HEK293 (cell line): ENCODE measurements around the gene HOXA4.

ENCODE experiments used
- CTCF ChIA-PET: fragments of 350-600 bp; formaldehyde crosslinking; extraction: SDS; loops from one replicate; lab custom pipeline; 2021; ENCODE audit warnings: antibody characterized with exemption; lab: Yijun Ruan, JAX
- POLR2A ChIA-PET: fragments of 300-600 bp; formaldehyde crosslinking; extraction: SDS; loops from one replicate; lab custom pipeline; 2020; ENCODE audit warnings: antibody characterized with exemption, inconsistent platforms; lab: Yijun Ruan, JAX
- H3K27ac ChIP-seq: fragments of 200-500 bp; sonication (Bioruptor generic); 2 replicates; pipeline ENCODE4 v1.5.1; 2014; ENCODE audit warnings: low read depth, low read length, control low read depth, inconsistent platforms; ENCODE audit errors: extremely low read depth
- H3K36me3 ChIP-seq, 2 experiments: fragments of 200-500 bp in 1 of 2; sonication (Bioruptor generic) in 1 of 2; 1 replicate in 1 of 2; 2 replicates in 1 of 2; pipeline ENCODE4 v1.5.1; 2014 to 2017; ENCODE audit warnings: inconsistent platforms in 2 of 2, low read length in 2 of 2; ENCODE audit not compliant: control insufficient read depth in 2 of 2, insufficient read depth in 1 of 2
- H3K4me1 ChIP-seq: fragments of 200-500 bp; sonication (Bioruptor generic); 2 replicates; pipeline ENCODE4 v1.5.1; 2014; ENCODE audit warnings: mild to moderate bottlenecking, low read length, inconsistent platforms; ENCODE audit not compliant: control insufficient read depth, insufficient read depth
- H3K4me3 ChIP-seq: 2 replicates; pipeline ENCODE4 v1.5.1; 2011; ENCODE audit warnings: low read depth, mild to moderate bottlenecking, control low read depth, low read length, moderate library complexity
- H3K9me3 ChIP-seq: fragments of 200-500 bp; sonication (Bioruptor generic); 2 replicates; pipeline ENCODE4 v1.5.1; 2014; ENCODE audit warnings: low read depth, low read length, inconsistent platforms; ENCODE audit not compliant: control insufficient read depth, insufficient read depth
- FEZF1 ChIP-seq: fragments of 450-650 bp; formaldehyde crosslinking; IDR thresholded peaks from 2 replicates; pipeline ENCODE4 v1.5.1; 2016; ENCODE audit warnings: missing biosample characterization, missing genetic modification characterization
- HOXD13 ChIP-seq: sonication (generic); formaldehyde crosslinking; IDR thresholded peaks from 2 replicates; pipeline ENCODE4 v1.8.0; 2022; ENCODE audit warnings: missing genetic modification reagents, borderline replicate concordance
- SETDB1 ChIP-seq: IDR thresholded peaks from one replicate; pipeline ENCODE4 v1.6.1; 2017; ENCODE audit warnings: mild to moderate bottlenecking, low read length, moderate library complexity, mixed read lengths; ENCODE audit not compliant: insufficient read length
- WT1 ChIP-seq: fragments of 450-650 bp; formaldehyde crosslinking; IDR thresholded peaks from 2 replicates; pipeline ENCODE4 v1.5.1; 2016; ENCODE audit warnings: missing biosample characterization, missing genetic modification characterization
- ZBTB20 ChIP-seq: fragments of 450-650 bp; formaldehyde crosslinking; IDR thresholded peaks from 2 replicates; pipeline ENCODE4 v1.5.1; 2016; ENCODE audit warnings: missing biosample characterization, missing genetic modification characterization
- ZFHX2 ChIP-seq: fragments of 450-650 bp; formaldehyde crosslinking; conservative IDR thresholded peaks from 2 replicates; pipeline ENCODE4 v1.5.1; 2016; ENCODE audit warnings: missing biosample characterization, missing genetic modification characterization
- ZNF223 ChIP-seq: fragments of 450-650 bp; formaldehyde crosslinking; IDR thresholded peaks from 2 replicates; pipeline ENCODE4 v1.5.1; 2016; ENCODE audit warnings: missing biosample characterization, missing genetic modification characterization
- ZNF350 ChIP-seq: fragments of 450-650 bp; formaldehyde crosslinking; IDR thresholded peaks from 2 replicates; pipeline ENCODE4 v1.5.0; 2017; ENCODE audit warnings: missing biosample characterization, mild to moderate bottlenecking, missing genetic modification characterization
- ZNF391 ChIP-seq: fragments of 450-650 bp; formaldehyde crosslinking; IDR thresholded peaks from 2 replicates; pipeline ENCODE4 v1.5.1; 2016; ENCODE audit warnings: low read depth, missing biosample characterization, missing genetic modification characterization, borderline replicate concordance
- ZNF426 ChIP-seq: fragments of 450-650 bp; formaldehyde crosslinking; IDR thresholded peaks from 2 replicates; pipeline ENCODE4 v1.5.1; 2017; ENCODE audit warnings: missing biosample characterization, missing genetic modification characterization, mild to moderate bottlenecking, inconsistent platforms, moderate library complexity
- ZNF830 ChIP-seq: fragments of 450-650 bp; IDR thresholded peaks from 2 replicates; pipeline ENCODE4 v1.5.0; 2018; ENCODE audit warnings: missing biosample characterization, missing genetic modification characterization, low read depth, mild to moderate bottlenecking, moderate library complexity
- TF ChIP-seq, protein P1 (sequence below): fragments of 450-650 bp; formaldehyde crosslinking; IDR thresholded peaks from 2 replicates; pipeline ENCODE4 v1.5.1; 2017; ENCODE audit warnings: missing biosample characterization, mild to moderate bottlenecking, missing genetic modification characterization, moderate library complexity
- TF ChIP-seq, protein P2 (sequence below): fragments of 450-650 bp; formaldehyde crosslinking; IDR thresholded peaks from 2 replicates; pipeline ENCODE4 v1.5.1; 2016; ENCODE audit warnings: missing biosample characterization, missing genetic modification characterization
- TF ChIP-seq, protein P3 (sequence below): fragments of 450-650 bp; formaldehyde crosslinking; conservative IDR thresholded peaks from 2 replicates; pipeline ENCODE4 v1.5.1; 2016; ENCODE audit warnings: low read depth, missing biosample characterization, missing genetic modification characterization
- TF ChIP-seq, protein P4 (sequence below): fragments of 450-650 bp; formaldehyde crosslinking; IDR thresholded peaks from 2 replicates; pipeline ENCODE4 v1.5.1; 2016; ENCODE audit warnings: missing biosample characterization, missing genetic modification characterization

Gene HOXA4

DNA sequence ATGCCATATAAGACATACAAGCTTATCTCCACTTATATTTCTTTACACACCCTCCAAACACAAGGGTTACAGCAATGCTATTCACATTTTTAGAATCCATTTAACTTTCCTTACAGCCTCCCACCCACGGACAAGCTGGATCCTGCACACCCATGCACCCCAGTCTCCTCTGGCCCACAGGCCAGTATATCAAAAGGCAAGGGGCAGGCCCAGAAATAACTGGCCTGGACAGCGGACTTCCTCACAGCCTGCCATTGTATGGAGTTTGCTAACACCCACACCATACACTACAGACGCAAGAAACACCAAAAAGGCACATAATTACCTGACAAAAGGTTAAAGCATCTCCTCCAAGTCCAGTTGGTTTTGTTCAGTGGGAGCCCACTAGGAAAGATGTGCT is 12.0 kb downstream of the HOXA4 start:
- Histone ChIP-seq H3K36me3 (peaks cover 0 to 22% of the 10 kb centered on the region in 2 experiments; a peak in 1 of 3 replicates), H3K4me3 (no peak overlapping the region), H3K9me3 (no peaks in the 10 kb centered on the region), H3K27ac (no peak overlapping the region), H3K4me1 (peaks cover 39% of the 10 kb centered on the region)
- peak; percentile 48 for TF ChIP-seq ZFHX2 (tag by site-specific recombination)
- TF ChIP-seq, protein P1, sequence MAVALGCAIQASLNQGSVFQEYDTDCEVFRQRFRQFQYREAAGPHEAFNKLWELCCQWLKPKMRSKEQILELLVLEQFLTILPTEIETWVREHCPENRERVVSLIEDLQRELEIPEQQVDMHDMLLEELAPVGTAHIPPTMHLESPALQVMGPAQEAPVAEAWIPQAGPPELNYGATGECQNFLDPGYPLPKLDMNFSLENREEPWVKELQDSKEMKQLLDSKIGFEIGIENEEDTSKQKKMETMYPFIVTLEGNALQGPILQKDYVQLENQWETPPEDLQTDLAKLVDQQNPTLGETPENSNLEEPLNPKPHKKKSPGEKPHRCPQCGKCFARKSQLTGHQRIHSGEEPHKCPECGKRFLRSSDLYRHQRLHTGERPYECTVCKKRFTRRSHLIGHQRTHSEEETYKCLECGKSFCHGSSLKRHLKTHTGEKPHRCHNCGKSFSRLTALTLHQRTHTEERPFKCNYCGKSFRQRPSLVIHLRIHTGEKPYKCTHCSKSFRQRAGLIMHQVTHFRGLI (tag by site-specific recombination): no peak
- CTCF ChIA-PET: interaction anchor here (0.5 to 1.3 kb wide), 2 partner anchors 12 to 268 kb away, joined by 3 to 5 read pairs; partner anchors contain the start of gene HOXA4
- POLR2A ChIA-PET: interaction anchor here (1.1 to 2.9 kb wide), 2 partner anchors 9 to 22 kb away, joined by 3 to 9 read pairs; partner anchors contain the start of gene HOXA1

DNA sequence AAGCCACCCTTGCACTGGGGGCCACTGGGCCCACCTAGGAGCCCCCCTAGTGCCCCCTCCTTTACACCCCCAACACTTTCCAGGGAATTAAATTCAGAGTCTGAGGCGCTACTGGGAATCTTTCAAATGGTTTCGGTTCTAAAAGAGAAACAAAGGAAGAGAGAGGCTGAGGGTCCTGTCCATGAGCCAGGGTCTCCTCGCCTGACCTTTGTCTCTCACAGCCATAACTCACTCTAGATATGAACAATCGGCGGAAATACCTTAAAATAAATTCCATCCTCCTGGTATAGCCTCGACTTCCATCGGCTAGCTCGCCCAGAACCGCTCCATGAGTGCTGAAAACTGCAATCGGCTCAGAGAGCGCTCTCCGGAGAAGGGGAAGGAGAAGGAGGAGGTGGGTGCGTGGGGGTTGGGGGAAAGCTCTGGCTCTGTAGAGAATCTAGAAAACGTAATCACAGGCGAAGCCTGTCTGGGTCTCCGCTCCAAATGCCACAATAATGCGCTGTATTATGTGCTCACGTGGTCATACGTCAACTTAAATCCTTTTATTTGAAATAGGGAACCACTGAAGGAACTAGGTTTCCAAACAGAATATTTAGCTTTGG is 12.6 kb downstream of the HOXA4 start:
- TF ChIP-seq ZNF391 (tag by site-specific recombination) (no peak), ZNF830 (tag by site-specific recombination) (no peak), ZNF426 (no peak), SETDB1 (no peak), WT1 (tag by site-specific recombination) (no peak), ZBTB20 (tag by site-specific recombination) (peak; percentile 47), FEZF1 (no peak), HOXD13 (CRISPR knock-in tag) (no peak)
- H3K4me3 ChIP-seq: no peak overlapping the region
- CTCF ChIA-PET: interaction anchor here (1.3 kb wide), 1 partner anchor 13 kb away, joined by 3 read pairs; the partner anchor contains the start of gene HOXA4
- peaks cover 0 to 22% of the 10 kb centered on the region in 2 experiments; a peak in 1 of 3 replicates for H3K36me3 ChIP-seq
- H3K27ac ChIP-seq: peak overlapping the region; percentile 99; the same call in 1 of the 2 replicates
- POLR2A ChIA-PET: interaction anchor here (1.1 to 2.9 kb wide), 2 partner anchors 10 to 21 kb away, joined by 3 to 9 read pairs; partner anchors contain the start of gene HOXA1
- peaks cover 39% of the 10 kb centered on the region for H3K4me1 ChIP-seq
- no peaks in the 10 kb centered on the region for H3K9me3 ChIP-seq

DNA sequence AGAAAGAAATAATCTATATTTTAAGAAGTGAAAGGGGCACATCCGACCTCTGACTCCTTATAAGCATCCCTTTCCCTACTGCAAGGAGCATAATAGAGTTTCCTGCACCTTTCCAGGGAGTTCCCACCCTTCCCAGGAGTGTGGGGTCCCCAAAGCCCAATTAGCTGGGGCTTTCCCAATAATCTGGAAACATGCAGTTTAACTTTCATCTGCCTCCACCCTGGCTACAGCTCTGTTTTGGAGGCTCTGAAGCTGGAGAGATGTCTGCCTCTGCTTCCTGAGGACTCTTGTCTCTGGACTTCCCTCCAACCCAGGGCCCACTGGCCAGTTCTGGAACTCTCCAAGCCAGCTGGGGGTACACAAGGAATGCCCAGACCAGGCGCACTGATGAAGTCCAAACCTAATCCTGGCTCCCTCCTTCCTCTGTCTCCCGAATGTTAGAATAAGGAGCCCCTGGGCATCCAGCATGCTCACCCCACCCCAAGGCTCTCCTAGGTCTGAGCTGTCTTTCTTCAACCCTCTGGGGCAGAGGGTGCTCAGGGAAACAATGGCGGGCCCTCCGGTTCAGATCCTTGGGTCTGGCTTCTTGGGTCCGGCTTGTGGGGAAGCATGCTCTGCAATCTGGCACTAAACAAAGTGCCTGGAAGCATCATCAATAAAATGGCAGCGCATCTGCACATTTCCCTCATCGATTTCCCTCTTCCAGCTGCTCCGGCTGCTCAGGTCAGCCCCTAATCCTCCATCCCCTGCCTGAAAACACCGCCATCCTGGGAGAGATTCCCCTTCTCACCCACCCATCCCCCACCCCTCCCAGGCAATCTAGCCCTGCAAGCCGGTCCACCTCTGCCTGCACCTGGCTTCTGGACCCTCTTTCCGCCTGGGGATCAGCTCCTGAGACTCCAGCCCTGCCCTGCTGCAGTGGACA is 13.3 kb downstream of the HOXA4 start:
- peaks cover 39% of the 10 kb centered on the region for H3K4me1 ChIP-seq
- ChIA-PET CTCF (interaction anchor here (1.1 to 1.3 kb wide), 3 partner anchors 11 to 27 kb away, joined by 3 to 6 read pairs (median 4); partner anchors contain the start of genes HOXA4 and HOXA5), POLR2A (interaction anchor here (0.7 to 2.9 kb wide), 3 partner anchors 11 to 69 kb away, joined by 3 to 9 read pairs (median 3); partner anchors contain the start of gene HOXA1)
- H3K27ac ChIP-seq: peak overlapping the region; percentile 99
- H3K9me3 ChIP-seq: no peaks in the 10 kb centered on the region
- H3K36me3 ChIP-seq: peaks cover 0 to 22% of the 10 kb centered on the region in 2 experiments; a peak in 1 of 3 replicates
- no peak overlapping the region for H3K4me3 ChIP-seq
- TF ChIP-seq ZNF350 (tag by site-specific recombination): no peak
- TF ChIP-seq, protein P2, sequence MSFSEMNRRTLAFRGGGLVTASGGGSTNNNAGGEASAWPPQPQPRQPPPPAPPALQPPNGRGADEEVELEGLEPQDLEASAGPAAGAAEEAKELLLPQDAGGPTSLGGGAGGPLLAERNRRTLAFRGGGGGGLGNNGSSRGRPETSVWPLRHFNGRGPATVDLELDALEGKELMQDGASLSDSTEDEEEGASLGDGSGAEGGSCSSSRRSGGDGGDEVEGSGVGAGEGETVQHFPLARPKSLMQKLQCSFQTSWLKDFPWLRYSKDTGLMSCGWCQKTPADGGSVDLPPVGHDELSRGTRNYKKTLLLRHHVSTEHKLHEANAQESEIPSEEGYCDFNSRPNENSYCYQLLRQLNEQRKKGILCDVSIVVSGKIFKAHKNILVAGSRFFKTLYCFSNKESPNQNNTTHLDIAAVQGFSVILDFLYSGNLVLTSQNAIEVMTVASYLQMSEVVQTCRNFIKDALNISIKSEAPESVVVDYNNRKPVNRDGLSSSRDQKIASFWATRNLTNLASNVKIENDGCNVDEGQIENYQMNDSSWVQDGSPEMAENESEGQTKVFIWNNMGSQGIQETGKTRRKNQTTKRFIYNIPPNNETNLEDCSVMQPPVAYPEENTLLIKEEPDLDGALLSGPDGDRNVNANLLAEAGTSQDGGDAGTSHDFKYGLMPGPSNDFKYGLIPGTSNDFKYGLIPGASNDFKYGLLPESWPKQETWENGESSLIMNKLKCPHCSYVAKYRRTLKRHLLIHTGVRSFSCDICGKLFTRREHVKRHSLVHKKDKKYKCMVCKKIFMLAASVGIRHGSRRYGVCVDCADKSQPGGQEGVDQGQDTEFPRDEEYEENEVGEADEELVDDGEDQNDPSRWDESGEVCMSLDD: no peak
- TF ChIP-seq, protein P3, sequence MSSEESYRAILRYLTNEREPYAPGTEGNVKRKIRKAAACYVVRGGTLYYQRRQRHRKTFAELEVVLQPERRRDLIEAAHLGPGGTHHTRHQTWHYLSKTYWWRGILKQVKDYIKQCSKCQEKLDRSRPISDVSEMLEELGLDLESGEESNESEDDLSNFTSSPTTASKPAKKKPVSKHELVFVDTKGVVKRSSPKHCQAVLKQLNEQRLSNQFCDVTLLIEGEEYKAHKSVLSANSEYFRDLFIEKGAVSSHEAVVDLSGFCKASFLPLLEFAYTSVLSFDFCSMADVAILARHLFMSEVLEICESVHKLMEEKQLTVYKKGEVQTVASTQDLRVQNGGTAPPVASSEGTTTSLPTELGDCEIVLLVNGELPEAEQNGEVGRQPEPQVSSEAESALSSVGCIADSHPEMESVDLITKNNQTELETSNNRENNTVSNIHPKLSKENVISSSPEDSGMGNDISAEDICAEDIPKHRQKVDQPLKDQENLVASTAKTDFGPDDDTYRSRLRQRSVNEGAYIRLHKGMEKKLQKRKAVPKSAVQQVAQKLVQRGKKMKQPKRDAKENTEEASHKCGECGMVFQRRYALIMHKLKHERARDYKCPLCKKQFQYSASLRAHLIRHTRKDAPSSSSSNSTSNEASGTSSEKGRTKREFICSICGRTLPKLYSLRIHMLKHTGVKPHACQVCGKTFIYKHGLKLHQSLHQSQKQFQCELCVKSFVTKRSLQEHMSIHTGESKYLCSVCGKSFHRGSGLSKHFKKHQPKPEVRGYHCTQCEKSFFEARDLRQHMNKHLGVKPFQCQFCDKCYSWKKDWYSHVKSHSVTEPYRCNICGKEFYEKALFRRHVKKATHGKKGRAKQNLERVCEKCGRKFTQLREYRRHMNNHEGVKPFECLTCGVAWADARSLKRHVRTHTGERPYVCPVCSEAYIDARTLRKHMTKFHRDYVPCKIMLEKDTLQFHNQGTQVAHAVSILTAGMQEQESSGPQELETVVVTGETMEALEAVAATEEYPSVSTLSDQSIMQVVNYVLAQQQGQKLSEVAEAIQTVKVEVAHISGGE (tag by site-specific recombination): no peak
- TF ChIP-seq, protein P4, sequence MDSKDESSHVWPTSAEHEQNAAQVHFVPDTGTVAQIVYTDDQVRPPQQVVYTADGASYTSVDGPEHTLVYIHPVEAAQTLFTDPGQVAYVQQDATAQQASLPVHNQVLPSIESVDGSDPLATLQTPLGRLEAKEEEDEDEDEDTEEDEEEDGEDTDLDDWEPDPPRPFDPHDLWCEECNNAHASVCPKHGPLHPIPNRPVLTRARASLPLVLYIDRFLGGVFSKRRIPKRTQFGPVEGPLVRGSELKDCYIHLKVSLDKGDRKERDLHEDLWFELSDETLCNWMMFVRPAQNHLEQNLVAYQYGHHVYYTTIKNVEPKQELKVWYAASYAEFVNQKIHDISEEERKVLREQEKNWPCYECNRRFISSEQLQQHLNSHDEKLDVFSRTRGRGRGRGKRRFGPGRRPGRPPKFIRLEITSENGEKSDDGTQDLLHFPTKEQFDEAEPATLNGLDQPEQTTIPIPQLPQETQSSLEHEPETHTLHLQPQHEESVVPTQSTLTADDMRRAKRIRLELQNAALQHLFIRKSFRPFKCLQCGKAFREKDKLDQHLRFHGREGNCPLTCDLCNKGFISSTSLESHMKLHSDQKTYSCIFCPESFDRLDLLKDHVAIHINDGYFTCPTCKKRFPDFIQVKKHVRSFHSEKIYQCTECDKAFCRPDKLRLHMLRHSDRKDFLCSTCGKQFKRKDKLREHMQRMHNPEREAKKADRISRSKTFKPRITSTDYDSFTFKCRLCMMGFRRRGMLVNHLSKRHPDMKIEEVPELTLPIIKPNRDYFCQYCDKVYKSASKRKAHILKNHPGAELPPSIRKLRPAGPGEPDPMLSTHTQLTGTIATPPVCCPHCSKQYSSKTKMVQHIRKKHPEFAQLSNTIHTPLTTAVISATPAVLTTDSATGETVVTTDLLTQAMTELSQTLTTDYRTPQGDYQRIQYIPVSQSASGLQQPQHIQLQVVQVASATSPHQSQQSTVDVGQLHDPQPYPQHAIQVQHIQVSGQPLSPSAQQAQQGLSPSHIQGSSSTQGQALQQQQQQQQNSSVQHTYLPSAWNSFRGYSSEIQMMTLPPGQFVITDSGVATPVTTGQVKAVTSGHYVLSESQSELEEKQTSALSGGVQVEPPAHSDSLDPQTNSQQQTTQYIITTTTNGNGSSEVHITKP (tag by site-specific recombination): peak; percentile 80
- TF ChIP-seq ZNF223 (tag by site-specific recombination): 0 out of 2 replicates have a peak, but pooled peaks have one; percentile 31
